Thyroid gland (tissue), 4 donors: ENCODE measurements around the gene SAP30BP.

ENCODE experiments used
- POLR2A ChIP-seq, 2 donors: fragments of 450-650 bp; IDR thresholded peaks; one replicate each; pipeline ENCODE4 v1.6.1; 2017; ENCODE audit warnings: antibody characterized with exemption in 2 of 2, mild to moderate bottlenecking in 2 of 2, moderate library complexity in 1 of 2
- TF ChIP-seq, protein P1 (sequence below), 6 experiments: fragments of 200-600 bp in 3 of 6; fragments of 450-650 bp in 3 of 6; sonication (generic) in 3 of 6; IDR thresholded peaks; one replicate each; pipeline ENCODE4 v1.5.1; 2016 to 2019; ENCODE audit warnings: antibody characterized with exemption in 6 of 6, mild to moderate bottlenecking in 2 of 6, inconsistent platforms in 1 of 6, moderate library complexity in 1 of 6

DNA sequence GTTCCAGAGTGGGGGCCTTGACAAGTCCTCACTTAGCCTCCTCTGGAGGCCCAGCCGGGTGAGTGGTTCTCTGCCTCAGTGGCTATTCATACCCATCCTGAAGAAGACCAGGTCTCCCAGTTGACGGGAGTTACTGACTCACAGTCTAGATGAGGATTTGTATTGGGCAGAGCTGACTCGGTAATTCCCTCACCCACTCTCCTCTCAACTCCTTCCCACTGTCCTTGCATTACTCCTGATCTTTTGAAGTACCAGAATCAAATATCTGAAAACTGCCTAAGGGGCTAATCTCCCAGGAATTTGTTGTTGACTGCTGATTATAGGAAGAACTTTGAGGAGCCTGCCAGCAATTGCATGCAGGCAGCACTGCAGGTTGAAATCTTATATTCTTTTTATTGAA is 14.2 kb downstream of the SAP30BP start:
- TF ChIP-seq, protein P1, sequence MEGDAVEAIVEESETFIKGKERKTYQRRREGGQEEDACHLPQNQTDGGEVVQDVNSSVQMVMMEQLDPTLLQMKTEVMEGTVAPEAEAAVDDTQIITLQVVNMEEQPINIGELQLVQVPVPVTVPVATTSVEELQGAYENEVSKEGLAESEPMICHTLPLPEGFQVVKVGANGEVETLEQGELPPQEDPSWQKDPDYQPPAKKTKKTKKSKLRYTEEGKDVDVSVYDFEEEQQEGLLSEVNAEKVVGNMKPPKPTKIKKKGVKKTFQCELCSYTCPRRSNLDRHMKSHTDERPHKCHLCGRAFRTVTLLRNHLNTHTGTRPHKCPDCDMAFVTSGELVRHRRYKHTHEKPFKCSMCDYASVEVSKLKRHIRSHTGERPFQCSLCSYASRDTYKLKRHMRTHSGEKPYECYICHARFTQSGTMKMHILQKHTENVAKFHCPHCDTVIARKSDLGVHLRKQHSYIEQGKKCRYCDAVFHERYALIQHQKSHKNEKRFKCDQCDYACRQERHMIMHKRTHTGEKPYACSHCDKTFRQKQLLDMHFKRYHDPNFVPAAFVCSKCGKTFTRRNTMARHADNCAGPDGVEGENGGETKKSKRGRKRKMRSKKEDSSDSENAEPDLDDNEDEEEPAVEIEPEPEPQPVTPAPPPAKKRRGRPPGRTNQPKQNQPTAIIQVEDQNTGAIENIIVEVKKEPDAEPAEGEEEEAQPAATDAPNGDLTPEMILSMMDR (IDR thresholded peaks at IDR 0.05), result no peak
- no peak for TF ChIP-seq POLR2A (IDR thresholded peaks at IDR 0.05)
